Measurements from ENCODE around the gene MTX1. TPM values are rescaled to one million over a fixed set of nuclear protein-coding genes. Genes with fewer than 3 reads are reported as not detected.

The MTX1 gene
- total RNA-seq, 1 donor from 2014 or later = 79.3 TPM

DNA sequence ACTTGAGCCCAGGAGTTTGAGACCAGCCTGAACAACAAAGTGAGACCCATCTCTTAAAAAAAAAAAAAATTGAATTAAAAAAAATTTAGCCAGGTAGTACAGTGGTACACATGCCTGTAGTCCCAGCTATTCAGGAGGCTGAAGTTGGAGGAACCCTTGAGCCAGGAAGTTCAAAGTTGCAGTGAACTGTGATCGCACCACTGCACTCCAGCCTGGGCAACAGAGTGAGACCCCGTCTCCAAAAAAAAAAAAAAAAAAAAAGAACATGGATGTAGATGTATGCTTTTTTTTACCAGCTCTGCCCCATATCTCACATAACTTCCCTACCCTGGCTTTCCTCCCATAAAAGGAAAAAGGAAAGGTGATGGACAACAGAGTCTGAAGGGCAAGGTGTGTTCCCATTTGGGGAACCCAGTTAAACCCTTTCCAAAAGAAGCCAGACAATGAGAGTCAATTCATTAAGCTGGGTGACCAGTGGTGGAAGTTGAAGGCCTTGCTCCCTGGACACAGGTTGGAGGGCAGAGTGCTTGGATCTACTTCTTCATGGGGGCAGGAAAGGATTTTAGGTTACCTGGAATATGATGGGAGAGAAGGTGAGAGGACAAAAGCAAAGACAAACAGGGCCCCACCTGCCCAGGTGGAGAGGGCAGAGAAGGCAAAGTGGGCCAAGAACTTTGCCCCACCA lies 38.3 kb upstream of the MTX1 start:
- DNase-seq (ENCODE audit: low read depth) = no peak
- Histone ChIP-seq H3K36me3 (ENCODE audit: control insufficient read depth, insufficient read depth, low read length) (no peaks in the 10 kb centered on the region), H3K4me3 (ENCODE audit: low read depth, low read length) (no peak overlapping the region), H3K27me3 (ENCODE audit: control insufficient read depth, insufficient read depth, low read length) (peaks cover 8% of the 10 kb centered on the region)
- TF ChIP-seq, protein P1, sequence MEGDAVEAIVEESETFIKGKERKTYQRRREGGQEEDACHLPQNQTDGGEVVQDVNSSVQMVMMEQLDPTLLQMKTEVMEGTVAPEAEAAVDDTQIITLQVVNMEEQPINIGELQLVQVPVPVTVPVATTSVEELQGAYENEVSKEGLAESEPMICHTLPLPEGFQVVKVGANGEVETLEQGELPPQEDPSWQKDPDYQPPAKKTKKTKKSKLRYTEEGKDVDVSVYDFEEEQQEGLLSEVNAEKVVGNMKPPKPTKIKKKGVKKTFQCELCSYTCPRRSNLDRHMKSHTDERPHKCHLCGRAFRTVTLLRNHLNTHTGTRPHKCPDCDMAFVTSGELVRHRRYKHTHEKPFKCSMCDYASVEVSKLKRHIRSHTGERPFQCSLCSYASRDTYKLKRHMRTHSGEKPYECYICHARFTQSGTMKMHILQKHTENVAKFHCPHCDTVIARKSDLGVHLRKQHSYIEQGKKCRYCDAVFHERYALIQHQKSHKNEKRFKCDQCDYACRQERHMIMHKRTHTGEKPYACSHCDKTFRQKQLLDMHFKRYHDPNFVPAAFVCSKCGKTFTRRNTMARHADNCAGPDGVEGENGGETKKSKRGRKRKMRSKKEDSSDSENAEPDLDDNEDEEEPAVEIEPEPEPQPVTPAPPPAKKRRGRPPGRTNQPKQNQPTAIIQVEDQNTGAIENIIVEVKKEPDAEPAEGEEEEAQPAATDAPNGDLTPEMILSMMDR (IDR thresholded peaks at IDR 0.05; ENCODE audit: insufficient read depth, low read length, poor library complexity, severe bottlenecking) = no peak

DNA sequence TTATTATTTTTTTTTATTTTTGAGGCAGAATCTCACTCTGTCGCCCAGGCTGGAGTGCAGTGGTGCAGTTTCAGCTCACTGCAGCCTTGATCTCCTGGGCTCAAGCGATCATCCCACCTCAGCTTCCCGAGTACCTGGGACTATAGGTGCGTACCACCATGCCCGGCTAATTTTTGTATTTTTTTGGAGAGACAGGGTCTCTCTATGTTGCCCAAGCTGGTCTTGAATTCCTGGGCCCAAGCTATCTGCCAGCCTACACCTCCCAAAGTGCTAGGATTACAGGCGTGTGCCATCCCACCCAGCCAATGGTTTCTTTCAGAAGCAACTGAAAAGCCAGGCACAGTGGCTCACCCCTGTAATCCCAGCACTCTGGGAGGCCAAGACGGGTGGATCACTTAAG lies 37.7 kb upstream of the MTX1 start:
- peaks cover 8% of the 10 kb centered on the region for H3K27me3 ChIP-seq (ENCODE audit: control insufficient read depth, insufficient read depth, low read length)
- no peak for DNase-seq (ENCODE audit: low read depth)
- H3K4me3 ChIP-seq (ENCODE audit: low read depth, low read length) = no peak overlapping the region
- TF ChIP-seq, protein P1 (IDR thresholded peaks at IDR 0.05; ENCODE audit: insufficient read depth, low read length, poor library complexity, severe bottlenecking) = no peak
- H3K36me3 ChIP-seq (ENCODE audit: control insufficient read depth, insufficient read depth, low read length) = no peaks in the 10 kb centered on the region

DNA sequence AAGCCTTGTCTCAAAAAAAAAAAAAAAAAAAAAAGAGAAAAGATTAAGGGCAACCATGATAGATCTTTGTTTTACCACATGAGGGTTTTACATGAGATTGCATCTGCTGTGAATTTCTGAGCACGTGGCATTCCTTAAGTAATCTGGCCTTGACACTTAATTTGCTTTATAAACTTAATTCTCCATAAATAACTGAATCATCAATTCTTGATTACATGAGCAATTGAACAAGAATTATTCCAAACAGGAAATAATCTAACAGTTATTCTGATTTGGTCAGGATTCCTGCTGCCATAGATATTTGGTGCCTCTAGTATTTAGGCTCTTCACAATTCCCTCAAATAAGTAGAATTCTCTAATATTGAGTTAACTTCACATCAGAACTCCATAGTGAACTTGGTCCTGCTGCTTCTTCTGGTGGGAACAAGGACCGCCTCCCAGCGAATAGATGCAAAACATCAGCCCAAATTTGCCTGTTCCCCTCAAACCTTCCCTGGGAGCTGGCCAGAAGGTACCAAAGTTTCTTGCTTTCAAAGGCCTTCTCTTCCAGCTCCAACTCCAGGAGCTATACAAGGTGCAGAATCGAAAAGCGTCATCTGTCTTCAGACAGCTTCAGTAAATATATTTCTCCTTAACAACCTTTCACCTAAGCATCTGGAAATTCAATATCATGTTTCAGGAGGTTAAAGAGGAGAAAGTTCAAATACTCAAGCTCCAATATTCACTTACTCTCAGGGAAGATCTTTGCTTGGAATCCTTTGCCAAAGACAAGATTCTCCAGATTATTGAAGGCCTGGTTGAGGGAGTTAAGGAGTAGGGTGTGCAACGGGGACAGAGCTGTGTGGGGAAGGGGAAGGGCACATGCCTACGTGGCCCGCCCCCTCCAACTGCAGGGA lies 36.4 kb upstream of the MTX1 start:
- DNase-seq (ENCODE audit: low read depth) = no peak
- Histone ChIP-seq H3K4me3 (ENCODE audit: low read depth, low read length) (peak overlapping the region; percentile 85), H3K36me3 (ENCODE audit: control insufficient read depth, insufficient read depth, low read length) (peaks cover under 1% of the 10 kb centered on the region), H3K27me3 (ENCODE audit: control insufficient read depth, insufficient read depth, low read length) (peaks cover 2% of the 10 kb centered on the region)
- TF ChIP-seq, protein P1 (IDR thresholded peaks at IDR 0.05; ENCODE audit: insufficient read depth, low read length, poor library complexity, severe bottlenecking) = no peak

DNA sequence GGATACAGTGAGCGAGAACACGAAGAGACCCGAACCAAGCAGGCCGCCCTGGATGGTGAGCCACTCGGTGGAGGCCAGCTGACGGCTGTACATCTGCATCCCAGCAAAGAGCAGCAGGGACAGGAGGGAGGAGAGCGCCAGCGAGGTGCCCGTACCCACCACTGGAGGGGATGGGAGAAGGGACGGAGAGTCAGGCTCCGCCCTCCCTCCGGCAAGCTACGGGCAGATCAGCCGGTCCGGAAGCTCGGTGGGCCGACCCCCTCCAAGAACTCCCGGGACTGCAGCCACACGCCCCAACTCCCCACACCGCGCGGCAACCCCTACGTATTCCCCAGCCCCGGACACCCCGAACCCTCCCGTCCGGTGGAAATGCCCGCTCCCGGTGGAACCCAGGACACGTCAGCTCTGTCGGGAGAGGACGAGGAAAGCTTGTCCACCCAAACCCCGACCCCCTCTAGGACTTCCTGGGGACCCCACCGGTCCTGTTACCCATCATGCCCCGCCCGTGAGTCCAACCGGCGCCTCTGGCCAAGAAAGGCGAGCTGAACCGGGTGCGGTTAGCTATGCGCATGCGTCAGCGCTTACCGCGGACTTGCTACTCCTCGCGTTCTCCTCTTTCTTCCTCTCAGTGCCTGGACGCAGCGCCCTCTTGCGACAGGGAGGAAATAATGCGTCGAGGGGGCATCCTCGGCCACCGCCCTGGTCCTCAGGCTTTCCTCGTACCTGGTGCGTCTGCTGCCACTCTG lies 35.6 kb upstream of the MTX1 start, which contains the start of gene KRTCAP2:
Gene KRTCAP2, minus strand, starts transcription at position 573 of the 746 bp plus-strand sequence. Its CDS starts 80 bp downstream, at position 493.
- peak; percentile 86 for DNase-seq (ENCODE audit: low read depth)

More for the DNA sequence above, 35.6 kb upstream of the MTX1 start, which contains the start of gene KRTCAP2:
- peaks cover 1% of the 10 kb centered on the region for H3K36me3 ChIP-seq (ENCODE audit: control insufficient read depth, insufficient read depth, low read length)
- H3K27me3 ChIP-seq (ENCODE audit: control insufficient read depth, insufficient read depth, low read length) = no peaks in the 10 kb centered on the region
- TF ChIP-seq, protein P1 (IDR thresholded peaks at IDR 0.05; ENCODE audit: insufficient read depth, low read length, poor library complexity, severe bottlenecking) = peak; percentile 90
- H3K4me3 ChIP-seq (ENCODE audit: low read depth, low read length) = peak within 1 kb of the TSS; percentile 85

All from kidney epithelial cell (primary cell).